NCI-H82 (cell line): ENCODE results near the gene HIP1R.

Source experiments
- DNase-seq: peaks from one replicate; lab custom pipeline; 2025; lab: John Stamatoyannopoulos, UW

HIP1R gene

DNA sequence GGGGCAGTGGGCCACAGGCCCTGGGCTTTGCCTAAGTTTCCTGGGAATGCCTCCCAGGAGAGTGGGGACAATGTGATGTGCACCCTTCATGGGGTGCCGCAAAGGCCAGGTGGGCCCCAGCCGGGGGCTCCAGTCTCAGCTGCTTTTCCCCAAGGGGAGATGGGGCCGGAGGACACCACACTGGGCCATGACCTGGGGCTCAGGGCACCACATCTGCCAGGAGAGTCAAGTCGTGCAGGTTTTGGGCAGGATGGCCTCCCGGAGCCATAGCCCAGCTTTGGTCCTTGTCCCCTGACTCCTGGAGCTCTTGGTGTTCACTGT is 12.2 kb downstream of the HIP1R start:
- no peak for DNase-seq

GRCh38 chr12:122847921-122848421 is 12.7 kb downstream of the HIP1R start:
- DNase-seq = no peak

DNA sequence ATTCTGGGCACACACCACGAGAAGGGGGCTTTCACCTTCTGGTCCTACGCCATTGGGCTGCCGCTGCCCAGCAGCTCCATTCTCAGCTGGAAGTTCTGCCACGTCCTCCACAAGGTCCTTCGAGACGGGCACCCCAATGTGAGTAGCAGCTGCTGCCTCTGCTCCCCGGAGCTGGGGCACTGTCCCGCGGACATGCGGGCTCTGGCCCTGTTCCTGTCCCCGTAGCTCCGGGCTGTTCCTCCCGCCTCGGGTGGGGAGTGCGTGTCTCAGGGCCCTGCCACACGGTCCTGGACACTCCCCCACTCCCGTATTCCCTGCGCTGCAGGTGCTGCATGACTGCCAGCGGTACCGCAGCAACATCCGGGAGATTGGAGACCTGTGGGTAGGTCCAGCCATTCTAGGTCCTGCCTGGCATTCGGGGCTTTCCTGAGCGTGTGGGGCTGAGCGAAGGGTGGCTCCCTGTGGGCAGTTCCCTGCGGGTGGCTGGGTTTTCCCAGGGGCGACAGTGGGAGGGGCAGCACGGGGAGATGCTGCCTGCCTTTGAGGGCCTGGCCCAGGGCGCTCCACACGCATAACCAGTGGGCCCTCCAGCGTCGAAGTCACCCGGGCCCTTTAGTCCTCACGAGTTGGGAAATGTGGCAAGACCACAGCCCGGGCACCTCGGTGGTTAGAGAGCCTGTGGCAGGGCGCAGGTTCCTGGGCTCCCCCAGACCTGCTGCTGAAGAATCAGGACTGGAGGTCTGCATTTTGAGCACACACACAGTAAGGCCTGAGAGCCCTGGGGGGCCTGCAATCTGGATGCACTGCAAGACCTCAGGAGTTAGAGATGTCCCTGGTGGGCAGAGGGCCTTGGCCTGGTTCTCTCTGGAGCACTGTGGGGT is 13.5 kb downstream of the HIP1R start:
- DNase-seq = no peak

GRCh38 chr12:122849352-122850047 is 14.2 kb downstream of the HIP1R start:
- DNase-seq = no peak

DNA sequence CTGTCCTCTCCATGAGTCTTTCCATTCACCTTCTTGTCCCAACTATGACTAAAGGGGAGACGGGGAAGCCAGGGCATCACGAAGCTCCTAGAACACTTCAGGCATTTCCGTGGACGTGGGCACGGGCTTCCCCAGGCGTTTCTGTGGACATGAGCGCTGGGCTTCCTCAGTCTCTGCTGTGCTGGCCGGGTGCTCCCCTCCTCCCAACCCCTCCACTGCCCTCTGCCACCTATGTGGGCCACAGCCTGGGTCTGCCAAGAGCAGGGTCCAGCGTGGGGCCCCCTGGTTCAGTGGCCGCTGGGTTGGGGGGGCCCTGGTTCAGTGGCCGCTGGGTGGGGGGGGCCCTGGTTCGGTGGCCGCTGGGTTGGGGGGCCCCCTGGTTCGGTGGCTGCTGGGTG is 14.8 kb downstream of the HIP1R start:
- DNase-seq = no peak

GRCh38 chr12:122850695-122851350 is 15.6 kb downstream of the HIP1R start:
- DNase-seq = no peak

- no peak for DNase-seq
Measured at GRCh38 chr12:122851820-122852219, 16.6 kb downstream of the HIP1R start.

DNA sequence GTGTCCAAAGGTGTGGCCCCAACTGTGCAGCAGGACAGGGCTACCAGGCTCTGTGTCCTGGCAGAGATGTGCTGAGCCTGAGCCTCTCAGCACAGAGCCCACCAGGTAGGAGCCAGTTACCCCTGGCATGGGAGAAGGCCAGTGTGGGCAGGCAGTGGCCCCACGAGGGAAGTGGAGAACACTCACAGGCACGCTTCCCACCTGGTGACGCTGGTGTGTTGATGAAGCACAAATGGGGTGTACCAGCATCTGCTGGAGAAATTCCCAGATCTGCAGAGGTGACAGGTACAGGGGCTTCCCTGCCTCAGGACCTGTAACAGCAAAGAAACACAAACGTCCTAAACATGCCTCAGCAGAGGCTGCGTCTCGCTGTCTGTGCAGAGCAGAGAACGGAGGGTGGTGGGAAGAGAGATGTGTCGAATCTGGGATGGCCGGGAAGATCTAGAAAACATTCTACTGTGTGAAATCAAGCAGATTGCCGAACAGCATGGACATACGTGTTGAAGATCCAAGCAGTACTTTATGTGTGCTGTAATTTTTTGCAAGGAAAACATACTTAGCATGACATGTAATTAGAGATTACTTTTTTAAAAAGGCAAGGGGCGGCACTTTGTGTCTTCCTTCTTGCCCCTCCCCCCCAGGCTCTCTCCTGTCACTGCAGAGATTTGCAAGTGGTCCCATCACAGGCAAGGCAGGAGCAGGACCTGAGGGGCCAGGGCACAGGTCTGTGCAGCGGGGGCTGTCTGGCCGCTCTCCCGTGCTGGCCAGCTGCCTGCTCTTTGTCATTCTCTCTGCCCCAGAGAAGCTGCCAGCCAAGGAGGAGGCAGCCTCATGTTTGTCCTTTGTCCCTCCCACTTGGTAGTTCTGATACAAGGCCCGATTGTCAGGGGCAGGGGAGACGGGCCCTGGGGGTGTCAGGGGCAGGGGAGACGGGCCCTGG is 17.3 kb downstream of the HIP1R start:
- DNase-seq = no peak

DNA sequence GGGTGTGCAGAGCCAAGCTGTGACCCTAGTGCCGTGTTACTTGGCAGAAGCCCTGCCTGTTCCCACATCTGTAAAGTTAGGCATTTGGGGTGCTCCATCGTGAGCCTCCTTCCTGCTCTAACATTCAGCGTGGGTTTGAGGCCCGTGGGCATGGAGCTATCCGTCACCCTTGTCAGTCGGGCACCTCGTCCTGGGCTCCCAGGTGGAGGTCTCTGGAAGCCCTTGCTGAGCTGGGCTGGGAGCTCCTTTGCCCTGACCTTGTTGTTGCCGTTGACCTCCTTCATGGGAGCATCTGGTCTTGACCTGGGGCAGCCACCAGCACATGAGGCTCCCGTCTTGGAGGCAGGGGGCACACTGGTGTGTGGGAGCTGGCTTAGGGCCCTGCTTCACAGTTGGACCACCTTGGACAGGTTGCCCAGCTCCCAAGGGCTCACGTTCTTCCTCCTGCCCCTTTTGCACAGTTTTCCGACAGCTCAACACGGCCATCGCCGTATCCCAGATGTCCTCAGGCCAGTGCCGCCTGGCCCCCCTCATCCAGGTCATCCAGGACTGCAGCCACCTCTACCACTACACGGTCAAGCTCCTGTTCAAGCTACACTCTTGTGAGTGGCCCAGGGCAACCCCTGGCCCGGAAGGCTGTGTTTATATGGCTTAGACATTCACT is 18.5 kb downstream of the HIP1R start:
- no peak for DNase-seq

DNA sequence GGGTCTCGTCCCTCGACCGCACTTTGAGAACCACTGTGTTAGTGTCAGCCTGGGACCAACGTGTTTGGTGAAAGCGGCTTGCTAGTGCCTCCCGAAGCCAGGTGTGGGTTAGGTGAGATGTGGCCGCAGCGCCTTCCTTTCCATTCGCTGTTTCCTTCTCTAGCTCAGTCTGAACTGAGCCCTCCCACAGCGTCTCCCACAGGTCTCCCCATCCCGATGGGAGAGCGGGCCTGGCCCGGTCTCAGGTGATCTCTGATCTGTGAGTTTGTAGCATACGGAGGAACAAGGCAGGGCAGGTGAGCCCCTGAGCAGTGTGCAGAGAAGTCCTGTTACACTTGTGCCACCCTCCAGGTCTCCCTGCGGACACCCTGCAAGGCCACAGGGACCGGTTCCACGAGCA is 19.3 kb downstream of the HIP1R start:
- no peak for DNase-seq

DNA sequence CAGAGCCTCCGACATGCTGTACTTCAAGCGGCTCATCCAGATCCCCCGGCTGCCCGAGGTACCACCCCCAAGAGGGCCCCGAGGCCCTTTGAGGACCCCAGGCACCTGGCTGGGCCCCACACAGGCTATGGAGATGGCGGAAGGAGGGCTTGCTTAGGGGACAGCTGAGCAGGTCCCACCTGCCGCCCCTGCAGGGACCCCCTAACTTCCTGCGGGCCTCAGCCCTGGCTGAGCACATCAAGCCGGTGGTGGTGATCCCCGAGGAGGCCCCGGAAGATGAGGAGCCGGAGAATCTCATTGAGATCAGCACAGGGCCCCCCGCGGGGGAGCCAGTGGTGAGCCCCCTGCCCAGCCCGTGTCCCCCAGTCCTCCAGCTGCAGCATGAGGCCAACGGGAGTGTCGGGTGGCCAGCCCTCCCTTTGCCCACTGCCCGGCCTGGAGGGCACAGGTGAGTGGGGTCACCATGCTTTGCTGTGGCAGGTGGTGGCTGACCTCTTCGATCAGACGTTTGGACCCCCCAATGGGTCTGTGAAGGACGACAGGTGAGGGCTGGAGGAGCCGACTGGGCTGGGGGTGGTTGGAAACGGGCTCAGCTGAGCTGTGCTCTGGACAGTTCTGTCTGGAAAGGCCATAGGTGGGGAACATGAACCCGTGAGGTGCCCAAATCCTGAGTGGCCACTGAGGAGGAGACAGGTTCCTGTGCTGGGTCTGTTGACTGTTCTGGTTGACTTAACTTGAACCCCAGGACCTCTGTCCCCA is 20.0 kb downstream of the HIP1R start:
- DNase-seq = no peak

- no peak for DNase-seq
Measured at GRCh38 chr12:122855928-122856831, 20.9 kb downstream of the HIP1R start.

DNA sequence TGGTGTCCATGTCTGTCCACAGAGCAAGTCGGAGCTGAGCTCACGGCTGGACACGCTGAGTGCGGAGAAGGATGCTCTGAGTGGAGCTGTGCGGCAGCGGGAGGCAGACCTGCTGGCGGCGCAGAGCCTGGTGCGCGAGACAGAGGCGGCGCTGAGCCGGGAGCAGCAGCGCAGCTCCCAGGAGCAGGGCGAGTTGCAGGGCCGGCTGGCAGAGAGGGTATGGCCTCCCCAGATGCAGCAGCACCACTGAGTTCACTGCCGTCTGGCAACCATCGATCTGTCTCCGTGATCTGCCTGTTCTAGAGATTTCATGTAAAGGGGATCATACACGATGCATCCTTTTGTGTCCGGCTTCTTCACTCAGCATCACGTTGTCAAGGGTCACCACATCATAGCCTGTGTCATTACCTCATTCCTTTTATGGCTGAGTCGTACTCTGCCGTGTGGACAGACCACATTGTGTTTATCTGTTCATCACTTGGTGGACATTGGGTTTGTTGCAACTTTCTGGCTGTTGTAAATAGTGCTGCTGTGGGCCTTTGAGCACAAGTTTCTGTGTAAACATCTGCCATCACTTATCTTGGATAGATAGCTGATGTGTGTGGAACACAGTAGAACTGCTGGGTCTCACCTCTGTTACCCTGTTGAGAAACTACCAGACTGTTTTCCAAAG is 21.9 kb downstream of the HIP1R start:
- DNase-seq = no peak

DNA sequence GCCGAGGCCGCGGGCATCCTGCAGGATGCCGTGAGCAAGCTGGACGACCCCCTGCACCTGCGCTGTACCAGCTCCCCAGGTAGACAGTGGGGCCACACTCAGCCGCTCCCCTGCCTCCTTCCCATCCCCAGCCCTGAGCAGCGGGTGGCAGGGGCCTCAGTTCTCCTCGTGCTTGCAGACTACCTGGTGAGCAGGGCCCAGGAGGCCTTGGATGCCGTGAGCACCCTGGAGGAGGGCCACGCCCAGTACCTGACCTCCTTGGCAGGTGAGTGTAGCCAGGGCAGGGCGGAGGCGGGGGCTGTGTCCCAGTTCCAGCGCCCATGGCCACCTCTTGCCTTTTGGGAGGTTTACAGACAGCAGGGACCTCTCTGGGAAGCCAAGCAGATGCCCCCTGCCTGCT is 22.9 kb downstream of the HIP1R start:
- no peak for DNase-seq

GRCh38 chr12:122858591-122859302 is 23.5 kb downstream of the HIP1R start:
- DNase-seq = no peak

- peak; percentile 54 for DNase-seq
Measured at GRCh38 chr12:122859303-122860039, 24.2 kb downstream of the HIP1R start.
